ENCODE measurements around the gene KCNQ1.

The KCNQ1 gene

DNA sequence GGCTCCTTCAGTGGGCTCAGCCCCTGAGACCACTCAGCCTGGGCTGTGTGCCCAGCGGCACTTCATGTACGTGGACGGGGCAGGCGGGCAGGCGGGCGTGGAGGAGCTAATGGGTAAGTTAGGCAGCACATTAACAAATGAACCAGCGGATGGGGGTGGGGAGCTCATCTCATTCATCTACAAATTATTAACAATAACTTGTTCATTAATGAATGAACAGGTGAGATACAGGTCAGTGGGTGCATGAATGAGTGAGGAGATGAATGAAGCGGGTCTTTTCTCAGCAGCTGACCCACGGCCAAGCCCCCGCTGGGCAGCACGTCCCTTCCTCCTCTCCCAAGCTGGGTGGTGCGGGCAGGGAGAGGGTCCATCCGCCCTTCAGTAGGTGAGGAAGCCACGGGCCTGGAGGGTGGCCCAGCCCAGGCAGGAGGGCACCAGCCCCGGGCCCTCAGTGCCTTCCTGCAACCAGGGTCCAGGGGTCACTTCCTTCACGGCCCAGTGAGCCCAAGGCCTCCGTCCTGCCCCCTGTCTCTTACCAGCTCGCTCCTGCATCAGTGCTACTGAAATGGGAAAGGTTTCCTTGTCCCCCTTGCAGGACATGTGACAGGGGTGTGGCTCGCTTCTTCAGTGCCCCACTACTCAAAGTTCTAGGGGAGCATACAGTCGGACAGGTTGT lies 315.5 kb downstream of the KCNQ1 start:
- no peak for DNase-seq

DNA sequence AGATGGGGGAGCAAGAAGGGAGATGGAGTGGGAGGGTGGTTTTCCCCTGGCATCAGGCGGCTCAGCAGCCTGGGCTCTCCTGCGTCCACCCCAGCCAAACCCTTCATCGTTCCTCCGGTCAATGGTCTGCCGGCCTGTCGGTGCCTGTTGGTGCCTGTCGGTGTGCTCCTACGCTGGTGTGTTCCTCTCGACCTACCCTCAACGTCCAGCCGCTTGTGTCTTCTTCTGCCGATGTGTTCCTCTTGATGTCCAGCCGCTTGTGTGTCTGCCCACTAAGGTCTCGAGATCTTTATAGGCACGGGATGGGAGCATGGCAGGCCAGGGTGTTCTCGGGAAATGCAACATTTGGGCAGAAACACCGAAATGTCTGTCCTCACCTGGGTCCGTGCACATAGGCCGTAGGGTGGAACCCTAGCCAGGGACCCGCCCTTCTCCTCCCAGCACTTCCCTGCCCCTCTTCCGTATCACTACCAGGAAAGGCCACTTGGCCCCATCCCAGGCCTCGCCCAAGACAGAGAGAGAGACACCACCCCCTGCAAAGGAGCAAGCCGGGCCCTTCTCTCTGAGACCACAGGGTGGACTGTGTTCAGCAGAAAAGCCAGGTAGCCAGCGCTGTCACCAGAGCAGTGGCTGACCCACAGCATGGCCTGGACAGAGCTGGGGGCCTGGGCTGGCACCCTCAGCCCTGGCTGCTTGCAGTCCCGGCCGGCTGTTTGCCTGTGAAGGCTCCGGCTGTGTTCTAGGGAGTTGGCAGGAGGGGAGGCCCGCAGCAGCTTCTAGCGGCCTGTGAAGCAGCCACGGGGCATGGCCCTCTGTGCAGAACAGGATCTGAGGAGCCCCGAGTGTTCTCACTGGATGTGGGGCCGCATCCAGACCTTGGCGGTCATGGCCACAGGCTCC lies 316.6 kb downstream of the KCNQ1 start:
- DNase-seq = no peak

DNA sequence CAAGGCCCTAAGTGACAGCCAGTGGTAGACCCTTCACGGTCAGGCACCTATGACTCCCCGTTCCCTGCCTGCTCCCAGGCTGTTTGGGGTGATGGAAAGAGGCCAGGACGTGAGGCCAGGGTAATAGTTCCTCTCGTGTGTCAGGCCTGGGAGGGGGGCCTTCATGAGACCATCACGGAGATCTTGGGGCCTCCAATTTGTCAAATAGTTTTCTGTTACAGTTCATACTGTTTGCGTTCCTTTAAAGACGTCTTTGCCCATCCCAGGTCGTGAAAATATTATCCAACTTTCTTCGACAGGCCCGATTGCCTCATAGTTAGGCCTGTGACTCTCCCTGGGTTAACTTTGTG lies 317.2 kb downstream of the KCNQ1 start:
- no peak for DNase-seq

DNA sequence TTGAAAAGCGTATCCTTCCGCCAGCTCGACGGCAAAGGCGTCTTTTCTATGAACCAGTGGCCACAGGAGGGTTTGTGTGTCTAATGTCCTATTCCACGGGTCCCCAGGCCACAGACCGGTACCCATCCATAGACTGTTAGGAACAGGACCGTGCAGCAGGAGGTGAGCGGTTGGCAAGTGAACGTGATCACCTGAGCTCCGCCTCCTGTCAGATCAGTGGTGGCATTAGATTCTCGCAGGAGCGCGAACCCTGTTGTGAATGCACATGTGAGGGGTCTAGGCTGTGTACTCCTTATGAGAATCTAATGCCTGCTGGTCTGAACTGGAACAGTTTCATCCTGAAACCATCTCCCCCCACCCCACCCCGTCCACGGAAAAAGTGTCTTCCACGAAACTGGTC lies 317.6 kb downstream of the KCNQ1 start:
- DNase-seq = no peak

DNA sequence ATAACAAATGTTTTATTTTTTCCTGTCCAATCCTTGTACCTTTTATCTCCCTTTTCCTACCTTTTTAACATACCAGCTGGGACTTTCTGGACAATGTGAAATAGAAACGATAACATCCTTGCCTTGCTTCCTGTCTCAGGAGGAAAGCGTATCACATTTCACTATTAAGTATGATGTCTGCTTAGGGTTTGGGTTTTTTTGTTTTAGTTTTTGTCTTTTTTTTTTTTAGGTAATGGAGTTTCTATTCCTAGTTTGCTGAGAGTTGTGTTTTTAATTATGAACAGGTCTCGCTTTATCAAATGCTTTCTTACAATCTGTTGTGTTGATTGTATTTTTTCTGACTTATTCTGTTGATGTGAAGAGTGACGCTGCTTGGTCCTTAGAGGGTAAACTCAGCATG lies 319.2 kb downstream of the KCNQ1 start:
- DNase-seq = no peak

DNA sequence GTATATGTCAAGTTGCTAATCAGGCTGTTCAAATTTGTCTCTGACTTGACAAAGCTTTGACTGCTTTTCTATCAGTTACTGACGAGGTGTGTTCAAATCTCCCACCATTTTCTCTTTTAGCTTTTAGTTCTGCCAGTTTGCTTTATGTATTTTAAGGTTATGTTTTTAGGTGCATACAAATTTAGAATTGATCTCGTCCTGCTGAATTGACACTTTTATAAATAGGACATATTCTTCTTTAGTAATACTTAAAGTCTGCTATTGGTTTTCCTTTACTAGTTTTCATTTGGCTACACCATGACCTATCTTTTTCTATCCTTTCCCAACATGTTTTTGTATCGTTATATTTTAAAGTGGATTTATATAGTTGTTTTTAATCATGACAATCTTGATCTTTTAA lies 320.7 kb downstream of the KCNQ1 start:
- DNase-seq = no peak

DNA sequence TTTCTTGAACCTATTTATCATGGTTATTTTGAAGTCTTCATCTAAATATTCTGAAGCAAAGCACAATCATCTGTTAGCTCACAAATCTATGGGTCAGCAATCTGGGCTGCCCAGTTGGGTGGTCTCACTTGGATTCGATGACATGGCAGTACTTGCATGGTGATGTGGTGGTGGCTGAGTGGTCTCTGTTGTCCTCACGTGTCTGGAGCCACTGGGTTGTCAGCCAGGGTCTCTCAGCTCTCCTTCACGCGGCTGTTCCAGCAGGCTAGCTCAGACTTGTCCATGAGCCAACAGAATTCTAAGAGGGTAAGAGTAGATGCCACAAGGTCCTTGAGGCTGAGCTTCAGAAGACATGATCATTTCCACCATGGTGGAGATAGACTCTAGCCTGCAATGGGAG lies 321.4 kb downstream of the KCNQ1 start:
- DNase-seq = no peak

DNA sequence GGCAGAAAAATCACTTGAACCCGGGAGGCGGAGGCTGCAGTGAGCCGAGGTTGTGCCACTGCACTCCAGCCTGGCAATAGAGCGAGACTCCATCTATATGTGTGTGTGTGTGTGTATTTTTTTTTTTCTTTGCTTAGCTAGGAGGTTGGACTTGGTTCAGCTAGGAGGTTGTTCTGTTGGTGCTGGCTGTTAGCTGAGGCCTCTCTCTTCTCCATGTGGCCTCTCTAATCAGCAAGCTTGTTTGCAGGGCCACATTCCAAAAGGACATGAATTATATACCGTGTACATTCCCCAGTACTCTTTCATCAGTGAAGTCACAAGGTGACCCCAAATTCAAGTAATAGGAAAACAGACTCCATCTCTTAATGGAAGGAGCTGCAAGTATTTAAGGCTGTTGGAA lies 322.3 kb downstream of the KCNQ1 start:
- no peak for DNase-seq

DNA sequence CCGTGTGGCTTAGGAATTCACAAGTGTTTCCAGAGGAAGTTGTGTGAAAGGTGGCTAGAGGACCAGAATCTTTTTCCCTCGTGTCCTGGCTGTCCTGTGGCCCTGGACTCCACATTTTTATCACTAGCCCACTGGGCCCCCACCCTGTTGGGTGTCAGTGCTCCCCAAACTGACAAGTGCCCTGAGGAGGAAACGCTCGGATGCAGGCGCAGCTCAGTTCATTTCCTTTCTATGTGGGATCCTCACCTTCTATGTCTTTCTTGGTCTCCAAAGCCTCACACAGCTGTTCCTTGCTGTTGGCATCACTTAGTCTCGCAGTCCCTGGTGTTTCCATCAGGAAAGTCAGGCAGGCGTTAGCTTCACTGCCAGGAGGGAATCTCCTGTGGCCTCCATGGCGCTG lies 323.0 kb downstream of the KCNQ1 start:
- DNase-seq = no peak

DNA sequence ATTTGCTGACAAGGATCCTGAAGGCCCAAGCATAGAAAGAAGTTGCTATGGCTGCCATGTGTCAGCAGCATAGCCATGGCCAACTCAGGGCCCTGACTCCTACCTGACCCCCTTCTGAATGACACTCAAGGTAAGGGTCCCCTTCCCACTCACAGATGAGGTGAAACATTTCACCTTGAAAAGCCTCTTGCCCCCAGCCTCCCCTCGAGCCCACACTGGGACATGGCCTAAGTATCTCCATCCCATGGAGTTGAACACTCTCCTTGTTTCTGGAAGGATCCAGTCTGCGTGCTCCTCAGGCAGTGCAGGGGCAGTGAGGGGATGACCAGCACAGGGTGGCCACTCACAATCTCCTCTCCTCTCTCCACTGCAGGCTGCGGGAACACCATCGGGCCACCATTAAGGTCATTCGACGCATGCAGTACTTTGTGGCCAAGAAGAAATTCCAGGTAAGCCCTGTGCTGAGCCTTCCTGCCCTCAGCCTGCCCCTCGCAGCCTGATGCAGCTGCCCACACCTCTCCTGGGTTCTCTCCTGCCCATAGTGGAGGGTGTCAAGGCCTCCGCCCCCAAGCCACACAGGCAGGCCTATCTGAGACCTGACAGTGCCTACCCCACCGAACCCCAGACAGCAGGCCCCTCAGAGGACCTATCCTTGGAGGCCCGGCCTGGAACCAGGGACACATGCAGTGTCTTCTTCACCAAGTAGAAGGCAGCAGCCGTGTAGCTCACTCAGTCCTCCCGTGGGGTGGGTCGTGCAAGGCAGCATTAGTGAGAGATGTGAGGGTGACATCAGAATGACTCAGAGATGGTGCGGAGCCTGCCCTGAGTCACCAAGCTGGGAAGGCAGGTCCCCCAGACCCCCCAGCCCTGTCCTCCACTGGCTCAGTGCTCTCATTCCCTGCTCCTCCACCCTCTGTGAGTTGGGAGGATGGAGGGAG lies 323.9 kb downstream of the KCNQ1 start:
- no peak for DNase-seq

DNA sequence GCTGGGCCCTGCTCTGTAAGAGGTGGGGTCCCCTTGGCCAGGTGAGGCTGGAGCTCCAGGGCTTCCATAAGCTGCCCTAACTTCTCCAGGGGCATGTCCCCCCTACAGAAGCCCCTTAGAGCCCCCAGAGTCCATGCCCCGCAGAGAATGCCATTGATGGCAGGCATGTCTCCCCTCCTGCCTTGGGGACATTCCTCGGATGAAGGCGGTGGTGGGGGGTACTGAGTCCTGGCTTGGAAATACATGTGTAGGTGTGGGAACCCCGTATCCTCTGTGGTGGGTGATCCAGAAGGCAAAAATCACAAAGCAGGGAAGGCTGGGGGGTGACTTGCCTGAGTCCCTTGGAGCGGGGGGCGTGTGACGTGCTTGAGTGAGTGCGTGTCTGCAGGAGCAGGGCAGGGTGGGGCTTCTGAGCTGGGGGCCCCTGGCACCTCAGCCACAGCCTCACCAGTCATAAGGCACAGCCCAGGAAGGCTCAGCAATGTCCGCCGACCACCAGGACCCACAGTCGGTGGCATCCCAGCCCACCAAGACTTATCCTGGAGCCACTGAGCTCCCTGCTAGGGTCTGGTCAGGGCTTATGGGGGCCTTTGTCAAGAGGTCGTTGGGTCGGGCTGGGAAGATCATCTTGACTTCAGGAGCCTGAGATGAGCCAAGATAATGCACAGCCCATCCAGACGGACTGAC lies 324.7 kb downstream of the KCNQ1 start:
- no peak for DNase-seq

DNA sequence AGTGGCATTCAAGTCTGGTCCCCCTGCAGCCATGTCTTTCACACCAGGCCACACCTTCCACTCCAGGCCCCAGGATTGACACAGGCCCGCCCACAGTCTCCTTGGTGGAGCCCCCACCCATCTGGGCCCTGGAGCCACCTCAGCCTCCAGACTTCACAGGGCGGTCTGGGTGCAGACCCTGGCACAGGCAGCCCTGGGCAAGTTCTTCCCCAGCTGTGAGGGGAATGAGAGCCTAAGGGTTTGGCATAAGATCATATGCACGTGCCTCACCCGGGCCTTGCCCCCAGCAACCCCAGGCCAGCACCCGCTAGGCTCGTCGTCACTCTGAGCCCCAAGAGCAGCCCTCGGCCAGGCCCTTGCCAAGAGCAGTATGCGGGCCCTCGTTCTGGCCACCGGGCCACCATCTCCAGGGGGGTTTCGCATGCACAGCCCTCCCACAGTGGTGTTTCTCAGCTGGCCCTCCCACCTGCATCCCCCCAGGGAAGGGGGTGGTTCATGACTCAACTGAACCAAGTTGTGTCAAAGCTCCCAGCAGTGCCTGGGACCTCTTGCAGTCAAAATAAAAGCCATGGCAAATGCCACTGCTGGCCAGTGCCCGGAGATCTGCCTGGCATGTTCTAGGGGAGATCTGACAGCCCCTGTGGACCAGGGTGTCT lies 325.4 kb downstream of the KCNQ1 start:
- no peak for DNase-seq

DNA sequence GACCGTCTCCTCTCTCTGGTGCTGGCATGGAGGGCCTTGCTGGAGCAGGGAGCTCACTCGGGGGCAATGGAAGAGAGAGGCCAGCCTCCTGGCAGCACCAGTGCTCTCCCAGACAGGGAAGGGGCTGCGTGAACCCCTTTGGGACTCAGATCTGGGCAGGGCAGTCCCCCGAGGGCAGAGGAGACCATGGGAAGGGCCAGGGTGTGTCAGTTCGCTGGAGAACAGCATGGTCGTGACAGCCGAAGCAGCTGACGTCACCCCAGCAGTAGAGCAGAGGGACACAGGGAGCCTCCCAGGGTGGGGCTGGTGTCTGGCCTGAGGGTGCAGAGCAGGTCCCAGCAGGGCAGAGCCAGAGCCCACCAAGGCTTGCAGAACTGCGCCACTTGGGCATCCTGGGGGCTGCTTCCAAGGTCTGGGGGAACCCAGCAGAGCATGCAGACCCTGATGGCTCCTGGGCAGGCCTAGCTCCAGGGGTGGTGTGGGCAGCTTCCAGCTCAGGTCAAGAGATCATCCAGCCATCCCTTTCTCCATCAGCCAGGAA lies 326.0 kb downstream of the KCNQ1 start:
- DNase-seq = no peak

DNA sequence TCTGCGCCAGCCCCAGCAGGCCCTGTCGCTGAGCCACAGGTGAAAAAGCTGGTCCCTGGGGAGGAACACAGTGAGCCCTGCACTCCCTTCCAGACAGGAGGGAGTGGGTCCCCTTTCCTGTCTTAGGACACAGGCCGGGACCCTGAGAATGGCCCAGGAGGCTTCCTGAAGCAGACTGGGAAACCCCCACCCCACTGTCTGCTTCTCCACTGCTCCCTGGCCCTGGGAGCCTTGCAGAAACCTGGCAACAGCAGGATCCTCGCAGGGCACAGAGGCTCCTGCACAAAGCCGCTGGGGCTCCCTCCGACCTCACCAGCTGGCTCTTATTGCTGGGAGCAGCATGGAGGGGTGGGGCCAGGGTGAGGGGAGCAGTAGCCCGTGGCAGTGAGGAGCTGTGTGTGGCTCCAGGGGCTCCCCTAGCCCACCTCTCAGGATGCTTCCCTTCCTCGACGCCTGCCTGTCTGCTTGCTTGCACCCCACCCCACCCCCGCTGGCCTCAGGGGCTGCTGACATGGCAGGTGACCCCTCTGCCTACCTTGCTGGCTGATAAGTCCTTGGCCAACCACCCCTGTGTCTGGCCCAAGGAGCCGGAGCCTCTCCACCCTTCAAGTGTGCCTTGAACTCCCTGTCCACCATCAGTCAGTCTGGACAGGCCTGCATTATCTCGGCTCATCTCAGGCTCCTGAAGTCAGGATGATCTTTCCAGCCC lies 327.1 kb downstream of the KCNQ1 start:
- DNase-seq = no peak

DNA sequence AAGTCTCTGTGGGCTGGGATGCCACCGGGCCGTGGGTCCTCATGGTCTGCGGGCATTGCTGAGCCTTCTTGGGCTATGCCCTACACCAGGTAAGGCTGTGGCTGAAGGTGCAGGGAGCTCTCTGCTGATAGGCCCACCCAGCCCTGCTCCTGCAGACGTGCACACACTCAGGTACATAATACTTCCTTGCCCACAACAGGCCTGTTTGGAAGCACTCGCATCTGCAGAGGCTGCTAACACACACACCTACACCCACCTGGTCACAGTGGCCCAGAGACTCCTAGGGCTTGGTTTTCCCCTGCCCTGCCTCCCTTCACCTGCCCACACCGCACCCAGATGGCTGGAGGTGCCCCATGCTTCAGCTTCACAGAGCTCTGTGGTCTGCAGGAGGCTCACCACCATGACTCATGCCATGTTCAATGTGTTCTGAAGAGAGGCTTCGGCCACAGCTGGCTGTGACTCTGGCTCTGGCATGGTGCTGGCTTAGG lies 327.8 kb downstream of the KCNQ1 start:
- DNase-seq = no peak

DNA sequence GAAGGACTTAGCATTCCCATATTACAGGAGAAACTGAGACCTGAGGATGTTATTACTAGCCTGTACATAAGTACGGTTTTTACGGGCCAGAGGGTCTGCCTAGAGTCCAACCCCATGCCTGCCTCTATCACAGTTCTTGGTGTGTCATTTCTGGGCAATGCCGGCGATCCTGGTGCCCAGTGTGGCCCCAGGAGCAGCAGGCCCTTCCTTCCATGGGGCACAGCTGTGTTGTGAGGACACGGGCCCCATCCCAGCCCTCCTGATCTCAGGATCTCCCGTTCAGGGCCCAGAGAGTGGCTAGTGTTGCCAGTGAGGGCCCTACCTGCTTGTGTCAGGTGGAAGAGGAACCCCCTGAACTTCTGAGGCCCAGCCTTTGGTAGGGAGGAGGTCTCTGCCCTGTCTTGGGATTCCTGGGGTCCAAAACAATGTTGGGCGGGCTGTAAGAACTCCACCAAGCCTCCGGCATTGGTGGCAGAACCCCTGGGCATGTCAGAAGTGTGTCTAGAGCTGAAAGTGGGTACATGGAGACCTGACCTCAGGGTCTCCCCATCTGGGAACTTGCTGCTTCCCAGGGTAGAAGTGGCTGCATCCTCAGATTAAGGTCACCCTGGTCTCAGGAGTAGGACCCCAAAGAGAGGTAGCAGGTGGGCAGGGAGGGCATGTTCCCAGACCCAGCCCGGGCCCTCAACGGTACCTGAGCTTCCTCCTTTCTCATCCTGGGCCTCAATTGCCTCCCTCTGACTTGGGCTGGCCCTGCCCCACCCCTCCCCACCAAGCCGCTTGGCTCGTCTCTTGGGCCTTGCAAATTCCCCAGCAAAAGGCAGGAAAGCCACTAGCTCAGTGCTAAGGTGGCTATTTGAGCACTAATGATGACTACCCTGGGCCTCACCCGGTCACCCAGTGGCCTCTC lies 329.6 kb downstream of the KCNQ1 start:
- DNase-seq = no peak

DNA sequence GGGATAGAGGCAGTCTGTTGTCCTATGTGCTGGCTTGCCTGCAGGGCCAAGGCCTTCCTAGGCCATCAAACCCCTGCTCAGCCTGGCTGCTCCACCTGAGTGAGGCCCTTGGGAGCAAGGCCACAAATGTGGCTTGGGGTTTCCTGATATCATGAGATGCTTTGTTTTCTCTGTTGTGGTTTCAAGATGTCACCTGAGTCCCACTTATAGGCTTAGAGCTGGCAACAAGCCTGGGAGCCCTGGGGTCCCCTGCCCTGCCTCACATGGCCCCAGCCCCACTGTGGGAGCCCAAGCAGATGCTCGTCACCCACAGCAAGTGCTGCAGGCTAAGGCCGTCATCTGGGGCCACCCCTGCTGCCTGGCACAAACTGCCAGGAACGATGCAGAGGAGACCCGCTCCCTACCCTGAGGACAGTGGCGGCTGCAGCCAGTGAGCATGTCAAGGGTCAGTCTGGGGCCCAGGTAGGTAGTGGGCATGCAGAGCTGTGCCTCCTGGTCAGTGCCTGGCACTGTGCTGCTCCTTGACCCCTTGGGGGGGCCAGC lies 330.3 kb downstream of the KCNQ1 start:
- DNase-seq = no peak

DNA sequence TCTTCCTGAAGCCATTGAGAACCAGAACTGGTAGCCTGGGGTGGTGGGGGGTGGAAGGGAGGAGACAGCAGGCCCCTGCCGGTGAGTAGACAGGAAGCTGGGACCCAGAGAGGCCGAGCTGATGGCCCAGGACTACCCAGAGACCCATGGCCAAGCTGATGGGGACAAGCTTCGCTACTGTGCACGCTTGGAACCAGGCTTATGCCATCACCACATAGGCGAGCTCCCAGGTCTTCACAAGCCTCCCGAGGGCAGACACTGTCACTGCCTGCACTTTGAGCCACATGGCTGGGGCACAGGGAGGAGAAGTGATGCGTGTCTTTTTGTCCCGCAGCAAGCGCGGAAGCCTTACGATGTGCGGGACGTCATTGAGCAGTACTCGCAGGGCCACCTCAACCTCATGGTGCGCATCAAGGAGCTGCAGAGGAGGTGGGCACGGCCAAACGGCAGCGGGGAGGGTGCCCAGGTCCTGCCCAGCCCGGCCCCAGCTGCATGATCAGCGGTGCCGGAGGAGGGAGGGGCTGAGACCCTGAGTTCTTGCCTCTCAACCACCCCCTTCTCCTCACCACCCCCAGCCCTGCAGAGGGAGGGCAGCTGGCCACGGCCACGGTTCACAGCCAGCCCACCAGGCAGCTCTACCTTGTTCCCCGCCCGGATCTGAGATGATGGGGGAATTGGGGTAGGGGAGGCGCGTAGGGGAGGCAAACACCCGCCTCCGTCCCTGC lies 331.0 kb downstream of the KCNQ1 start:
- no peak for DNase-seq
